Upper lobe of right lung (tissue), 1 donor: ENCODE measurements around the gene ZDHHC13. TPM values are rescaled to one million over a fixed set of nuclear protein-coding genes. Genes with fewer than 3 reads are reported as not detected.

Experiments used
- ATAC-seq: fragments of 200-7000 bp; cut with Tn5 transposase; one replicate; pipeline ENCODE4 v1.9.1; 2020; ENCODE audit warnings: mild to moderate bottlenecking, moderate library complexity
- DNase-seq: peaks from one replicate; pipeline ENCODE4 v3.0.0-alpha.2; 2020
- H3K27ac ChIP-seq: fragments of 200-600 bp; one replicate; pipeline ENCODE4 v1.8.0; 2022
- H3K27me3 ChIP-seq: fragments of 200-600 bp; one replicate; pipeline ENCODE4 v1.8.0; 2022; ENCODE audit warnings: mild to moderate bottlenecking
- H3K36me3 ChIP-seq: fragments of 200-600 bp; one replicate; pipeline ENCODE4 v1.8.0; 2022
- H3K4me1 ChIP-seq: fragments of 200-600 bp; one replicate; pipeline ENCODE4 v1.8.0; 2022
- H3K4me3 ChIP-seq: fragments of 200-600 bp; one replicate; pipeline ENCODE4 v1.8.0; 2022; ENCODE audit warnings: mild to moderate bottlenecking
- H3K9me3 ChIP-seq: fragments of 200-600 bp; one replicate; pipeline ENCODE4 v1.8.0; 2022
- CTCF ChIP-seq: fragments of 200-600 bp; IDR thresholded peaks from one replicate; pipeline ENCODE4 v1.8.0; 2022; ENCODE audit warnings: antibody characterized with exemption
- intact Hi-C: fragments of 100-400 bp; cut with DNase I; formaldehyde crosslinking; loops from one replicate; pipeline ENCODE4 v1.11.0; 2022
- total RNA-seq: library from RNA; stranded (reverse); fragmentation: NEBNext Ultra II Directional; extraction: Animal tissue kit (Norgen Biotek cat#: 25700); gene quantifications from one replicate; pipeline ENCODE4 v1.2.1, GENCODE V29; 2021
- donor health status: DM: no; HTN: yes; CAD: no; lungs with severe emphysema.

Gene ZDHHC13
- total RNA-seq, 1 donor from 2014 or later: 12.2 TPM

DNA sequence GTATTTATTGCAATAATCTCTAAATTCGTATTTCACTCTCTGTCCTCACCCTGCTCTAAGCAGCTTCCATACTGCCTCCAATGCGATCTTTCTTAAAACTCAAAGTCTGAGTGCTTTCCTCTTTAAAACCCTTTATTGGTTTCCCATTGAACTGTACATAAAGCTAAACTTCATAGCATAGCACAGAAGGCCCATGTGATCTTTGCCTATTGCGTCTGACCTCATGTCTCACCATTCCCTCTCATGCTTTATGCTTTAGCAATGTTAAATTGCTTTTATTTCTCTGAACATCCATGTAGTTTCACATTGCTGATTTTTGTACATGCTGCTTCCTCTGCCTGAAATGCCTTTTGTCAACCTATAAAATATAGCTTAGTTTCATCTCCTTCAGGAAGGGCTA, 28.4 kb downstream of the ZDHHC13 start:
- H3K4me3 ChIP-seq: no peak overlapping the region
- no peak overlapping the region for H3K27ac ChIP-seq
- DNase-seq (no peak), ATAC-seq (no peak)
- no peaks in the 10 kb centered on the region for H3K9me3 ChIP-seq
- H3K36me3 ChIP-seq: peaks cover 8% of the 10 kb centered on the region
- H3K4me1 ChIP-seq: no peaks in the 10 kb centered on the region
- TF ChIP-seq CTCF: no peak
- H3K27me3 ChIP-seq: no peaks in the 10 kb centered on the region
- intact Hi-C loops: no loop called here

DNA sequence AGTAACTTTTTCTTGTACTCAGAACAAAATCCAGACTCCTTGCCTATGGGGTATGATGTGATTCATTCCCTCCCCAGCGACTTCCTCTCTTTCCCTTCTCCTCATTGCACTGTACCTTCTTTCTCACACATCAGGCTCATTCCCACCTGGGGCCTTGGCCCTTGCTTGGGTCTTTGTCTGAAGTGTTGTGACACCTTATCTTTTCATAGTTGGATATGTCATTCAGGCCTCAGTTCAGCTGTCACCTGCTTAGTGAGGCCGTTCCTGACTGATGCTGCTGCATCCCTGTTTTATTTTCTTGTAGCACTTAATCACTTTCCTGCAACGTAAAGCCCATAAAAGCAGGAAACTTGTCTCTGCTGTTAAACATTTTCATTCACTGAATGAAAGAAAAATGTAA, 39.9 kb downstream of the ZDHHC13 start:
- no peak for TF ChIP-seq CTCF
- intact Hi-C loops: no loop called here
- Histone ChIP-seq H3K27ac (no peak overlapping the region), H3K36me3 (peaks cover 38% of the 10 kb centered on the region), H3K4me3 (no peak overlapping the region), H3K4me1 (no peaks in the 10 kb centered on the region), H3K9me3 (no peaks in the 10 kb centered on the region), H3K27me3 (no peaks in the 10 kb centered on the region)
- no peak for DNase-seq
- no peak for ATAC-seq

GRCh38 chr11:19160847-19161246, 43.9 kb downstream of the ZDHHC13 start:
- H3K4me1 ChIP-seq: no peaks in the 10 kb centered on the region
- intact Hi-C loops: no loop called here
- no peak overlapping the region for H3K27ac ChIP-seq
- TF ChIP-seq CTCF: no peak
- no peak for ATAC-seq
- no peak for DNase-seq
- no peaks in the 10 kb centered on the region for H3K9me3 ChIP-seq
- H3K4me3 ChIP-seq: no peak overlapping the region
- H3K27me3 ChIP-seq: no peaks in the 10 kb centered on the region
- H3K36me3 ChIP-seq: peaks cover 45% of the 10 kb centered on the region

DNA sequence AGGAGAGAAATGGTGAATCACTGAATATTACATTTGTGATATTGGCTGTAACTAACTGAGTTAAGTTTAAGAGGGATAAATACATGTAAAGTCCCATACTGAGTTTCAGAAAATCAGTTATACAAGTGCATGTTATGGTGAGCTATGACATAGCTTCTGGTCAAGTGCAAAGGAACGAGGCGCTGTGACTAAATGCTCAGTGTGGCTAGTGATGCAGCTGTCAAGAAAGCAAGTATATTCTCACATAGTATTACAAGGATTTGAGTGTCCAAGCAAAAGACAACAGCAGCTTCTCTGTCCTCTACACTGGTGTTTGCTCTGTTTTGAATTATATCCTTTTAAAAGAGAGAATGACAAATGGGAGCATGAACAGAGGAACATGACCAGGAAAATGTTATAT, 44.7 kb downstream of the ZDHHC13 start:
- TF ChIP-seq CTCF: no peak
- no peak for DNase-seq
- no peak overlapping the region for H3K4me3 ChIP-seq
- intact Hi-C loops: no loop called here
- H3K27me3 ChIP-seq: no peaks in the 10 kb centered on the region
- no peaks in the 10 kb centered on the region for H3K9me3 ChIP-seq
- H3K4me1 ChIP-seq: no peaks in the 10 kb centered on the region
- no peak overlapping the region for H3K27ac ChIP-seq
- H3K36me3 ChIP-seq: peaks cover 38% of the 10 kb centered on the region
- no peak for ATAC-seq

GRCh38 chr11:19162951-19163505, 46.1 kb downstream of the ZDHHC13 start:
- ATAC-seq (no peak), DNase-seq (no peak)
- Histone ChIP-seq H3K9me3 (no peaks in the 10 kb centered on the region), H3K27ac (no peak overlapping the region), H3K36me3 (peaks cover 39% of the 10 kb centered on the region), H3K27me3 (no peaks in the 10 kb centered on the region), H3K4me3 (no peak overlapping the region), H3K4me1 (no peaks in the 10 kb centered on the region)
- intact Hi-C loops: no loop called here
- TF ChIP-seq CTCF: no peak

GRCh38 chr11:19163617-19164016, 46.6 kb downstream of the ZDHHC13 start:
- DNase-seq (no peak), ATAC-seq (no peak)
- Histone ChIP-seq H3K36me3 (peaks cover 44% of the 10 kb centered on the region), H3K27ac (no peak overlapping the region), H3K27me3 (no peaks in the 10 kb centered on the region), H3K4me3 (no peak overlapping the region), H3K4me1 (no peaks in the 10 kb centered on the region), H3K9me3 (no peaks in the 10 kb centered on the region)
- intact Hi-C loops: no loop called here
- no peak for TF ChIP-seq CTCF
